OCI-LY7 (cell line): ENCODE results near the gene RNF148.

Experiments used
- EZH2phosphoT487 ChIP-seq: fragments of 200-600 bp; sonication (generic); IDR thresholded peaks from 2 replicates; pipeline ENCODE4 v1.6.1; 2018; ENCODE audit warnings: low read depth, borderline replicate concordance, mild to moderate bottlenecking, mixed run types, antibody characterized with exemption, low read length, moderate library complexity, mixed read lengths
- TF ChIP-seq, protein P1 (sequence below): fragments of 200-600 bp; sonication (generic); conservative IDR thresholded peaks from 2 replicates; pipeline ENCODE4 v1.5.1; 2014; ENCODE audit warnings: mild to moderate bottlenecking, antibody characterized with exemption, low read length, moderate library complexity, mixed read lengths

GRCh38 chr7:122724366-122724765, 21.6 kb upstream of the RNF148 start:
- TF ChIP-seq, protein P1, sequence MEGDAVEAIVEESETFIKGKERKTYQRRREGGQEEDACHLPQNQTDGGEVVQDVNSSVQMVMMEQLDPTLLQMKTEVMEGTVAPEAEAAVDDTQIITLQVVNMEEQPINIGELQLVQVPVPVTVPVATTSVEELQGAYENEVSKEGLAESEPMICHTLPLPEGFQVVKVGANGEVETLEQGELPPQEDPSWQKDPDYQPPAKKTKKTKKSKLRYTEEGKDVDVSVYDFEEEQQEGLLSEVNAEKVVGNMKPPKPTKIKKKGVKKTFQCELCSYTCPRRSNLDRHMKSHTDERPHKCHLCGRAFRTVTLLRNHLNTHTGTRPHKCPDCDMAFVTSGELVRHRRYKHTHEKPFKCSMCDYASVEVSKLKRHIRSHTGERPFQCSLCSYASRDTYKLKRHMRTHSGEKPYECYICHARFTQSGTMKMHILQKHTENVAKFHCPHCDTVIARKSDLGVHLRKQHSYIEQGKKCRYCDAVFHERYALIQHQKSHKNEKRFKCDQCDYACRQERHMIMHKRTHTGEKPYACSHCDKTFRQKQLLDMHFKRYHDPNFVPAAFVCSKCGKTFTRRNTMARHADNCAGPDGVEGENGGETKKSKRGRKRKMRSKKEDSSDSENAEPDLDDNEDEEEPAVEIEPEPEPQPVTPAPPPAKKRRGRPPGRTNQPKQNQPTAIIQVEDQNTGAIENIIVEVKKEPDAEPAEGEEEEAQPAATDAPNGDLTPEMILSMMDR = no peak
- TF ChIP-seq EZH2phosphoT487 = no peak
